ENCODE results near the gene SYK. TPM values are rescaled to one million over a fixed set of nuclear protein-coding genes. Genes with fewer than 3 reads are reported as not detected.

Gene SYK
- total RNA-seq, 1 experiment from 2014 or later, result 5.3 TPM

DNA sequence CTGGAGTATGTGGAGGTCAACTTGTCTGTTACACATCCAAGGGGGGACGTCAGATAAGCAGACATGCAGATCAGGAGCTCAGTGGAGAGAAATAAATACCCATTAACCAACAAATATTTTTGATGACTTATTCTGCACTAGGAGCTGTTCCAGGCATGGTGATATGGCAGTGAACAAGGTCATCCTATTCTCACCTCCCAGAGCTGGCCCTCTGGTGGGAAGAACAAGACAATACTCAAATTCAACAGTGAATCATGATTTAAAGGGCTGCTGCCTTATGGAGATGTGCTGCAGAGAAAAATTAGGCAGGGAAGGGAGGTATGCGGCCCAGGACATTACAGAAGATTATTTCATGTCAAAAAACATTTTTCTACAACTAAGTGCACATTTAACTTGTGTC lies 36.5 kb downstream of the SYK start:
- Histone ChIP-seq H3K4me1 (no peaks in the 10 kb centered on the region), H3K27me3 (replicated peaks; ENCODE audit: control insufficient read depth, insufficient read depth, low read length) (no peaks in the 10 kb centered on the region), H3K4me3 (ENCODE audit: low read depth, low read length) (no peak overlapping the region), H3K9me3 (no peaks in the 10 kb centered on the region), H3K36me3 (ENCODE audit: control insufficient read depth, insufficient read depth, low read length) (no peaks in the 10 kb centered on the region)
- CTCF ChIA-PET, result interaction anchor here (0.6 kb wide), 1 partner anchor 888 kb away, joined by 3 read pairs; no protein-coding TSS in a partner anchor
- H3K9me3 Mint-ChIP-seq (ENCODE audit: unreplicated experiment), result no peaks in the 10 kb centered on the region
- H3K36me3 Mint-ChIP-seq (ENCODE audit: insufficient read depth, unreplicated experiment), result no peaks in the 10 kb centered on the region
- no peaks in the 10 kb centered on the region for H3K27me3 Mint-ChIP-seq (ENCODE audit: insufficient read depth, unreplicated experiment)
- DNase-seq, result no peak
- TF ChIP-seq, protein P1, sequence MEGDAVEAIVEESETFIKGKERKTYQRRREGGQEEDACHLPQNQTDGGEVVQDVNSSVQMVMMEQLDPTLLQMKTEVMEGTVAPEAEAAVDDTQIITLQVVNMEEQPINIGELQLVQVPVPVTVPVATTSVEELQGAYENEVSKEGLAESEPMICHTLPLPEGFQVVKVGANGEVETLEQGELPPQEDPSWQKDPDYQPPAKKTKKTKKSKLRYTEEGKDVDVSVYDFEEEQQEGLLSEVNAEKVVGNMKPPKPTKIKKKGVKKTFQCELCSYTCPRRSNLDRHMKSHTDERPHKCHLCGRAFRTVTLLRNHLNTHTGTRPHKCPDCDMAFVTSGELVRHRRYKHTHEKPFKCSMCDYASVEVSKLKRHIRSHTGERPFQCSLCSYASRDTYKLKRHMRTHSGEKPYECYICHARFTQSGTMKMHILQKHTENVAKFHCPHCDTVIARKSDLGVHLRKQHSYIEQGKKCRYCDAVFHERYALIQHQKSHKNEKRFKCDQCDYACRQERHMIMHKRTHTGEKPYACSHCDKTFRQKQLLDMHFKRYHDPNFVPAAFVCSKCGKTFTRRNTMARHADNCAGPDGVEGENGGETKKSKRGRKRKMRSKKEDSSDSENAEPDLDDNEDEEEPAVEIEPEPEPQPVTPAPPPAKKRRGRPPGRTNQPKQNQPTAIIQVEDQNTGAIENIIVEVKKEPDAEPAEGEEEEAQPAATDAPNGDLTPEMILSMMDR (IDR thresholded peaks at IDR 0.05; ENCODE audit: insufficient read depth in 1 of 2, low read depth in 1 of 2, low read length in 1 of 2, severe bottlenecking in 1 of 2, unreplicated experiment in 1 of 2), result no peak
- H3K4me1 Mint-ChIP-seq (ENCODE audit: low read depth, unreplicated experiment), result no peaks in the 10 kb centered on the region
- H3K27ac Mint-ChIP-seq (ENCODE audit: unreplicated experiment), result no peak overlapping the region
- intact Hi-C loops (cut with micrococcal nuclease; ENCODE audit: unreplicated experiment), result no loop called here
- POLR2A ChIA-PET, result no interaction called here
- no peak overlapping the region for H3K4me3 Mint-ChIP-seq (ENCODE audit: unreplicated experiment)
- no TSS peak for BruUV-seq (replicated peaks)

DNA sequence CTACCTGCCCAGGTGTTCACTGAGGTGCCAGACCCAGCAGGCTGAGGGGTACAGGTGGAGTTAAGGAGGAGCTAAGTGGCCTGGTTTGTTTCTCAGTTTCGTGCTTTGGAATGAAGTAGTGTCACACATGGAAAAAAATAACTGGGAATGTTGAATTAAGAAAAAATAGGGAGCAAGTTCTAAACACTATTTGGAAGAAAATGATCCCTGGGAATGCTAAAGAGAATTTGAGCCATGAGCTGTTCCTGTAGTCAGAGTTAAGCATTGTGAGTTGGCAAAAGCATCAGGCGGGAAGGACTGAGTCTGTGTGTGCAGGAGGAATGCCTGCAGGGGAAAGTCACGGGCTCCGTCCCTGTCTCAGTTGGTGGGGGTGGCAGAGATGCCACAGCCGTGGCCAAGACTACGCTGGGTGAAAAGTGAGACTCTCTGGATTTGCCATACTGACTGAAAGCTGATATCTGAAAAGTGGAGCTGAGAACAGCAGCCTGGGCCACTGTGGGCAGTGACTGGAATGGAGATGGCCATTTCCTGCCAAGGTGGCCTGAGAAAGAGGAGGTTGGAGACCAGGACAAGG lies 37.0 kb downstream of the SYK start:
- H3K27me3 ChIP-seq (replicated peaks; ENCODE audit: control insufficient read depth, insufficient read depth, low read length), result no peaks in the 10 kb centered on the region
- no peaks in the 10 kb centered on the region for H3K36me3 ChIP-seq (ENCODE audit: control insufficient read depth, insufficient read depth, low read length)
- BruUV-seq (replicated peaks), result no TSS peak
- no peaks in the 10 kb centered on the region for H3K27me3 Mint-ChIP-seq (ENCODE audit: insufficient read depth, unreplicated experiment)
- H3K4me1 Mint-ChIP-seq (ENCODE audit: low read depth, unreplicated experiment), result no peaks in the 10 kb centered on the region
- no peaks in the 10 kb centered on the region for H3K36me3 Mint-ChIP-seq (ENCODE audit: insufficient read depth, unreplicated experiment)
- no peak overlapping the region for H3K4me3 ChIP-seq (ENCODE audit: low read depth, low read length)
- ChIA-PET CTCF (no interaction called here), POLR2A (no interaction called here)
- TF ChIP-seq, protein P1 (IDR thresholded peaks at IDR 0.05; ENCODE audit: insufficient read depth in 1 of 2, low read depth in 1 of 2, low read length in 1 of 2, severe bottlenecking in 1 of 2, unreplicated experiment in 1 of 2), result no peak
- no peak for DNase-seq
- no peaks in the 10 kb centered on the region for H3K4me1 ChIP-seq
- intact Hi-C loops (cut with micrococcal nuclease; ENCODE audit: unreplicated experiment), result no loop called here
- no peak overlapping the region for H3K4me3 Mint-ChIP-seq (ENCODE audit: unreplicated experiment)
- no peak overlapping the region for H3K27ac Mint-ChIP-seq (ENCODE audit: unreplicated experiment)
- no peaks in the 10 kb centered on the region for H3K9me3 ChIP-seq
- H3K9me3 Mint-ChIP-seq (ENCODE audit: unreplicated experiment), result no peaks in the 10 kb centered on the region

DNA sequence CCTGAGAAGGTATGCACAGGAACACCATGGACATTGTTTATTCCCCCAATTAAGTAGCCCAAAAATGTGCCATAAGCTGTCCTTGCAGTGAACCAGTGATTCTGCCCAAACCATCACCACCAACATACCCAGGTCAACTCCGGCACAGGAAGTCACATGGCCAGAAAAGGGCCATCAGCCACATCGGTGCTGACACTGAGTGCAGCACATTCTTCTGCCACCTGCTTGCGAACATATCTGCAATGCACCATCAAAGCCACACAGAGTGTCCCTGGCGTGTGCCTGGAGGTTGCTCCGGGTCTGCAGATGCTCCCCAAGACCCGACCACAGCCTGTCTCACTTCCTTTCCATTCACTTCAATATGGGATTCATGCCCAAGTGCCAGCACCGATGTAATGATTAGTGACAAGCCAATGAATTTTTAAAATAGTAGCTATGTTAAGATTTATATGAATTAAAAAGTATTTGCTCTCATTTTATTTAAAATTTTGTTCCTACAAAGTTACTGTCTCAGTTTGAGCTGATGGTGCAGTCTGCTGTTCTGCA lies 37.6 kb downstream of the SYK start:
- no peaks in the 10 kb centered on the region for H3K9me3 Mint-ChIP-seq (ENCODE audit: unreplicated experiment)
- intact Hi-C loops (cut with micrococcal nuclease; ENCODE audit: unreplicated experiment), result no loop called here
- H3K4me3 Mint-ChIP-seq (ENCODE audit: unreplicated experiment), result no peak overlapping the region
- no peaks in the 10 kb centered on the region for H3K4me1 Mint-ChIP-seq (ENCODE audit: low read depth, unreplicated experiment)
- POLR2A ChIA-PET, result no interaction called here
- no peaks in the 10 kb centered on the region for H3K36me3 Mint-ChIP-seq (ENCODE audit: insufficient read depth, unreplicated experiment)
- Histone ChIP-seq H3K27me3 (replicated peaks; ENCODE audit: control insufficient read depth, insufficient read depth, low read length) (no peaks in the 10 kb centered on the region), H3K36me3 (ENCODE audit: control insufficient read depth, insufficient read depth, low read length) (no peaks in the 10 kb centered on the region), H3K4me3 (ENCODE audit: low read depth, low read length) (no peak overlapping the region), H3K4me1 (no peaks in the 10 kb centered on the region), H3K9me3 (no peaks in the 10 kb centered on the region)
- DNase-seq, result no peak
- no peak overlapping the region for H3K27ac Mint-ChIP-seq (ENCODE audit: unreplicated experiment)
- BruUV-seq (replicated peaks), result no TSS peak
- CTCF ChIA-PET, result no interaction called here
- no peaks in the 10 kb centered on the region for H3K27me3 Mint-ChIP-seq (ENCODE audit: insufficient read depth, unreplicated experiment)
- TF ChIP-seq, protein P1 (IDR thresholded peaks at IDR 0.05; ENCODE audit: insufficient read depth in 1 of 2, low read depth in 1 of 2, low read length in 1 of 2, severe bottlenecking in 1 of 2, unreplicated experiment in 1 of 2), result no peak

Measured in Caco-2 (cell line).